ENCODE measurements around the gene CAST. TPM values are rescaled to one million over a fixed set of nuclear protein-coding genes. Genes with fewer than 3 reads are reported as not detected.

Gene CAST
- total RNA-seq, 2 donors from 2014 or later = 33.5 to 36.2 TPM

GRCh38 chr5:96772542-96772941 is 110.4 kb downstream of the CAST start:
- Histone ChIP-seq H3K27me3 (ENCODE audit: control insufficient read depth, insufficient read depth, low read length, poor library complexity, severe bottlenecking) (no peaks in the 10 kb centered on the region), H3K4me1 (ENCODE audit: control insufficient read depth, insufficient read depth, low read length) (peaks cover 3% of the 10 kb centered on the region), H3K9ac (ENCODE audit: extremely low read depth, low read length, poor library complexity, severe bottlenecking) (no peak overlapping the region), H3K4me3 (ENCODE audit: low read length) (no peak overlapping the region), H3K36me3 (ENCODE audit: control insufficient read depth, insufficient read depth, low read length) (peaks cover 26% of the 10 kb centered on the region), H3K27ac (ENCODE audit: low read depth, low read length) (no peak overlapping the region), H3K9me3 (ENCODE audit: control insufficient read depth, low read length) (no peaks in the 10 kb centered on the region)
- Mint-ChIP-seq H3K27ac (no peak overlapping the region), H3K4me1 (peaks cover 19% of the 10 kb centered on the region), H3K9me3 (no peaks in the 10 kb centered on the region), H3K4me3 (no peak overlapping the region), H3K36me3 (ENCODE audit: low read depth) (peaks cover 23% of the 10 kb centered on the region), H3K27me3 (ENCODE audit: insufficient read depth) (no peaks in the 10 kb centered on the region)
- no peak for TF ChIP-seq CTCF (conservative IDR thresholded peaks at IDR 0.05)
- DNase-seq = no peak

GRCh38 chr5:96775050-96775449 is 112.9 kb downstream of the CAST start:
- Histone ChIP-seq H3K4me3 (ENCODE audit: low read length) (no peak overlapping the region), H3K4me1 (ENCODE audit: control insufficient read depth, insufficient read depth, low read length) (peaks cover 3% of the 10 kb centered on the region), H3K27ac (ENCODE audit: low read depth, low read length) (no peak overlapping the region), H3K36me3 (ENCODE audit: control insufficient read depth, insufficient read depth, low read length) (peaks cover 31% of the 10 kb centered on the region), H3K27me3 (ENCODE audit: control insufficient read depth, insufficient read depth, low read length, poor library complexity, severe bottlenecking) (no peaks in the 10 kb centered on the region), H3K9me3 (ENCODE audit: control insufficient read depth, low read length) (no peaks in the 10 kb centered on the region), H3K9ac (ENCODE audit: extremely low read depth, low read length, poor library complexity, severe bottlenecking) (no peak overlapping the region)
- H3K4me3 Mint-ChIP-seq = no peak overlapping the region
- peaks cover 9% of the 10 kb centered on the region for H3K4me1 Mint-ChIP-seq
- H3K9me3 Mint-ChIP-seq = no peaks in the 10 kb centered on the region
- 83 to 95% methylated on average over 1 to 2 of the region's 2 CpGs for WGBS, 2 experiments (ENCODE audit: insufficient coverage in 1 of 2, insufficient read length in 1 of 2)
- no peak for TF ChIP-seq CTCF (conservative IDR thresholded peaks at IDR 0.05)
- no peak overlapping the region for H3K27ac Mint-ChIP-seq
- H3K36me3 Mint-ChIP-seq (ENCODE audit: low read depth) = peaks cover 27% of the 10 kb centered on the region
- H3K27me3 Mint-ChIP-seq (ENCODE audit: insufficient read depth) = no peaks in the 10 kb centered on the region
- no peak for DNase-seq

GRCh38 chr5:96775689-96776088 is 113.5 kb downstream of the CAST start:
- Histone ChIP-seq H3K36me3 (ENCODE audit: control insufficient read depth, insufficient read depth, low read length) (peaks cover 30% of the 10 kb centered on the region), H3K27ac (ENCODE audit: low read depth, low read length) (no peak overlapping the region), H3K9ac (ENCODE audit: extremely low read depth, low read length, poor library complexity, severe bottlenecking) (no peak overlapping the region), H3K4me3 (ENCODE audit: low read length) (no peak overlapping the region), H3K4me1 (ENCODE audit: control insufficient read depth, insufficient read depth, low read length) (peaks cover 3% of the 10 kb centered on the region), H3K27me3 (ENCODE audit: control insufficient read depth, insufficient read depth, low read length, poor library complexity, severe bottlenecking) (no peaks in the 10 kb centered on the region), H3K9me3 (ENCODE audit: control insufficient read depth, low read length) (no peaks in the 10 kb centered on the region)
- no peak overlapping the region for H3K27ac Mint-ChIP-seq
- peaks cover 9% of the 10 kb centered on the region for H3K4me1 Mint-ChIP-seq
- TF ChIP-seq CTCF (conservative IDR thresholded peaks at IDR 0.05) = no peak
- peaks cover 24% of the 10 kb centered on the region for H3K36me3 Mint-ChIP-seq (ENCODE audit: low read depth)
- DNase-seq = no peak
- 89 to 93% methylated on average over 6 to 11 of the region's 11 CpGs for WGBS, 2 experiments (ENCODE audit: insufficient coverage in 1 of 2, insufficient read length in 1 of 2)
- H3K9me3 Mint-ChIP-seq = no peaks in the 10 kb centered on the region
- H3K27me3 Mint-ChIP-seq (ENCODE audit: insufficient read depth) = no peaks in the 10 kb centered on the region
- H3K4me3 Mint-ChIP-seq = no peak overlapping the region
